ENCODE results near the gene SERTAD1. TPM values are rescaled to one million over a fixed set of nuclear protein-coding genes. Genes with fewer than 3 reads are reported as not detected.

SERTAD1 gene
- total and polyA plus RNA-seq, 2 of the 8 experiments (the other 6 are each of a cell fraction or from before 2014, with no cell fraction given) = 5.4 to 6.6 TPM

GRCh38 chr19:40445780-40446262, 20.0 kb upstream of the SERTAD1 start (continued):
- TF ChIP-seq CHD7 (IDR thresholded peaks at IDR 0.05; ENCODE audit: insufficient replicate concordance, low read length) (no peak), EP300 (IDR thresholded peaks at IDR 0.05; ENCODE audit: borderline replicate concordance in 1 of 2, low read depth in 2 of 2, low read length in 2 of 2) (no peak), POLR2A (IDR thresholded peaks at IDR 0.05; ENCODE audit: control extremely low read depth in 1 of 2, low read depth in 2 of 2, low read length in 2 of 2) (peak in 1 of 2 experiments; percentile 55; a peak in 1 of 3 replicates), SAP30 (IDR thresholded peaks at IDR 0.05; ENCODE audit: insufficient read depth, insufficient replicate concordance, low read length) (no peak)
